HepG2 (cell line): Measurements from ENCODE around the gene DPY30. TPM values are rescaled to one million over a fixed set of nuclear protein-coding genes. Genes with fewer than 3 reads are reported as not detected.

ENCODE experiments used
- ATAC-seq: fragments of 200-7000 bp; cut with Tn5 transposase; 3 replicates; pipeline ENCODE4 v1.9.1; 2020; ENCODE audit warnings: mild to moderate bottlenecking, moderate library complexity
- BruUV-seq: library from RNA; stranded (reverse); fragments of 400-500 nt; replicated peaks from 2 replicates; lab custom pipeline; 2021; lab: Mats Ljungman, UMichigan
- CTCF ChIA-PET: fragments of 300-600 bp; formaldehyde crosslinking; extraction: SDS; loops from one replicate; lab custom pipeline; 2021; ENCODE audit warnings: low total read pairs, inconsistent platforms, low intra/inter-chr PET ratio; lab: Yijun Ruan, JAX
- POLR2A ChIA-PET: fragments of 350-600 bp; sonication (Branson Sonifier 250); formaldehyde crosslinking; loops from one replicate; lab custom pipeline; 2020; ENCODE audit warnings: antibody characterized with exemption, inconsistent platforms; lab: Yijun Ruan, JAX
- DNase-seq: peaks from one replicate; pipeline ENCODE4 v3.0.0-alpha.2; 2015; ENCODE audit warnings: low spot score
- FAIRE-seq: peaks from 3 replicates; lab custom pipeline; 2011; peaks lifted over from hg19 to GRCh38; lab: Jason Lieb, UNC
- H2AFZ ChIP-seq: one replicate; pipeline ENCODE4 v1.6.1; 2011; ENCODE audit warnings: low read length, inconsistent platforms
- H3K27ac ChIP-seq: fragments of 300-600 bp; 3 replicates; pipeline ENCODE4 v1.8.0; 2011; ENCODE audit warnings: mixed run types, mild to moderate bottlenecking, mixed read lengths, low read length, inconsistent platforms; ENCODE audit not compliant: insufficient read depth; ENCODE audit errors: extremely low read length
- H3K27me3 ChIP-seq, 2 experiments: fragments of 200-600 bp in 1 of 2; 2 replicates in 1 of 2; 3 replicates in 1 of 2; pipeline versions ENCODE4 v1.6.0 to v1.8.0; 2011; ENCODE audit warnings: low read length in 2 of 2, mild to moderate bottlenecking in 2 of 2, moderate library complexity in 2 of 2, inconsistent platforms in 1 of 2; ENCODE audit not compliant: insufficient read depth in 2 of 2, control insufficient read depth in 1 of 2
- H3K36me3 ChIP-seq, 2 experiments: fragments of 200-600 bp in 1 of 2; replicated peaks in 1 of 2; 2 replicates in 1 of 2; 3 replicates in 1 of 2; pipeline versions ENCODE4 v1.5.1 to v1.8.0; 2011; ENCODE audit warnings: low read length in 2 of 2, inconsistent platforms in 1 of 2; ENCODE audit not compliant: insufficient read depth in 2 of 2, control insufficient read depth in 1 of 2
- H3K4me1 ChIP-seq: 2 replicates; pipeline ENCODE4 v1.5.1; 2012; ENCODE audit warnings: low read length, inconsistent platforms; ENCODE audit not compliant: insufficient read depth
- H3K4me2 ChIP-seq: 2 replicates; pipeline ENCODE4 v1.6.0; 2011; ENCODE audit warnings: low read depth, low read length, inconsistent platforms
- H3K4me3 ChIP-seq, 3 experiments: fragments of 200-600 bp in 1 of 3; sonication (generic), shearing (Covaris generic) in 1 of 3; replicated peaks in 1 of 3; 2 replicates each; pipeline ENCODE4 v1.5.1; 2011 to 2016; ENCODE audit warnings: low read length in 3 of 3, inconsistent platforms in 2 of 3, low read depth in 2 of 3, mild to moderate bottlenecking in 2 of 3, control low read depth in 1 of 3, mixed read lengths in 1 of 3; ENCODE audit not compliant: insufficient read depth in 1 of 3
- H3K79me2 ChIP-seq: one replicate; pipeline ENCODE4 v1.6.1; 2011; ENCODE audit warnings: low read length, inconsistent platforms; ENCODE audit not compliant: insufficient read depth
- H3K9ac ChIP-seq: 2 replicates; pipeline ENCODE4 v1.6.0; 2011; ENCODE audit warnings: mild to moderate bottlenecking, low read depth, low read length, inconsistent platforms; ENCODE audit not compliant: insufficient read depth
- H3K9me3 ChIP-seq: 2 replicates; pipeline ENCODE4 v1.5.1; 2012; ENCODE audit warnings: mild to moderate bottlenecking, low read length
- H4K20me1 ChIP-seq: 2 replicates; pipeline ENCODE4 v1.6.0; 2011; ENCODE audit warnings: inconsistent platforms, mild to moderate bottlenecking, low read length, moderate library complexity; ENCODE audit not compliant: insufficient read depth
- FOXP1 ChIP-seq, 2 experiments: fragments of 450-650 bp in 1 of 2; IDR thresholded peaks; 2 replicates each; pipeline ENCODE4 v1.6.1; 2017 to 2018; ENCODE audit warnings: antibody characterized with exemption in 1 of 2
- IRX3 ChIP-seq: sonication (generic); formaldehyde crosslinking; IDR thresholded peaks from 2 replicates; pipeline ENCODE4 v1.8.1; 2023; ENCODE audit warnings: mild to moderate bottlenecking, low read depth, missing genetic modification reagents, borderline replicate concordance
- MED13 ChIP-seq: sonication (generic); formaldehyde crosslinking; IDR thresholded peaks from 2 replicates; pipeline ENCODE4 v1.5.0; 2020; ENCODE audit warnings: missing genetic modification reagents
- NR2F2 ChIP-seq: IDR thresholded peaks from 2 replicates; pipeline ENCODE4 v1.6.1; 2012; ENCODE audit warnings: low read depth, inconsistent platforms, borderline replicate concordance
- SAP130 ChIP-seq: IDR thresholded peaks from 2 replicates; pipeline ENCODE4 v1.6.1; 2016; ENCODE audit warnings: low read depth
- ZNF572 ChIP-seq: sonication (generic); formaldehyde crosslinking; IDR thresholded peaks from 2 replicates; pipeline ENCODE4 v1.5.1; 2020; ENCODE audit warnings: mild to moderate bottlenecking, missing genetic modification reagents
- ZNF574 ChIP-seq: sonication (generic); formaldehyde crosslinking; IDR thresholded peaks from 2 replicates; pipeline ENCODE4 v1.4.0; 2020; ENCODE audit warnings: missing genetic modification reagents
- ZNF770 ChIP-seq: sonication (generic); formaldehyde crosslinking; IDR thresholded peaks from 2 replicates; pipeline ENCODE4 v1.5.0; 2020; ENCODE audit warnings: mild to moderate bottlenecking, missing genetic modification reagents
- WGBS: methylation state at CpG from one replicate; pipeline ENCODE4 v1.1.6; 2017; ENCODE audit warnings: low lambda C conversion rate; 5-methylcytosine and 5-hydroxymethylcytosine counted together
- in situ Hi-C: cut with HindIII; loops from 2 replicates; pipeline ENCODE4 v1.10.0; 2017; ENCODE audit warnings: low pct_unique_long_range_greater_than_20kb; ENCODE audit not compliant: extremely low pct_ligation_motif_present
- intact Hi-C: fragments of 100-400 bp; cut with micrococcal nuclease; formaldehyde crosslinking; loops from one replicate; pipeline ENCODE4 v1.10.0; 2022; ENCODE audit not compliant: unreplicated experiment
- polyA plus RNA-seq, 8 experiments: library from polyadenylated mRNA; depleted of rRNA in 3 of 8; stranded (reverse) in 7 of 8; unstranded in 1 of 8; fragments of >200 nt; fragmentation: Illumina TruSeq in 4 of 8; extraction: Trizol in 4 of 8; gene quantifications; 2 replicates each; pipeline versions ENCODE4 v1.2.1 to v1.2.3, GENCODE V29; 2011 to 2016; ENCODE audit warnings: low read depth in 4 of 8, missing spikeins in 1 of 8, mixed read lengths in 1 of 8; ENCODE audit not compliant: insufficient read depth in 1 of 8
- total RNA-seq, 5 experiments: library from RNA; depleted of rRNA; stranded (reverse); fragments of >200 nt; fragmentation: Illumina TruSeq; extraction: Trizol; gene quantifications; 2 replicates each; pipeline ENCODE4 v1.2.3, GENCODE V29; 2016; ENCODE audit warnings: low read depth in 1 of 5

DPY30 gene
- total and polyA plus RNA-seq, 2 of the 13 experiments (the other 11 are each of a cell fraction or from before 2014, with no cell fraction given) = 98.1 to 118 TPM

GRCh38 chr2:32003791-32004190 is 35.8 kb downstream of the DPY30 start:
- POLR2A ChIA-PET = no interaction called here
- peaks cover 44% of the 10 kb centered on the region for H4K20me1 ChIP-seq
- in situ Hi-C loops = no loop called here
- FAIRE-seq (no peak), ATAC-seq (no peak), DNase-seq (no peak)
- WGBS = 97% methylated on average over 2 of the region's 2 CpGs
- peaks cover 57% of the 10 kb centered on the region for H3K4me1 ChIP-seq
- H3K4me2 ChIP-seq = no peak overlapping the region
- BruUV-seq = no TSS peak
- CTCF ChIA-PET = no interaction called here
- intact Hi-C loops = no loop called here
- TF ChIP-seq ZNF770 (CRISPR knock-in tag) (peak; percentile 78), SAP130 (CRISPR knock-in tag) (no peak)
- no peak overlapping the region for H3K4me3 ChIP-seq
- H3K9me3 ChIP-seq = no peaks in the 10 kb centered on the region
- H3K79me2 ChIP-seq = peaks cover 87% of the 10 kb centered on the region
- no peak overlapping the region for H2AFZ ChIP-seq
- no peak overlapping the region for H3K27ac ChIP-seq
- no peak overlapping the region for H3K9ac ChIP-seq
- no peaks in the 10 kb centered on the region; a peak in 2 of 5 replicates for H3K36me3 ChIP-seq
- H3K27me3 ChIP-seq = no peaks in the 10 kb centered on the region

GRCh38 chr2:32002406-32002805 is 37.2 kb downstream of the DPY30 start:
- Histone ChIP-seq H4K20me1 (peaks cover 31% of the 10 kb centered on the region), H3K27ac (no peak overlapping the region), H3K4me2 (no peak overlapping the region), H3K9me3 (no peaks in the 10 kb centered on the region), H3K36me3 (no peaks in the 10 kb centered on the region; a peak in 2 of 5 replicates)
- WGBS = 94% methylated on average over 3 of the region's 3 CpGs
- in situ Hi-C loops = no loop called here
- ATAC-seq = no peak
- no TSS peak for BruUV-seq
- DNase-seq = no peak
- intact Hi-C loops = no loop called here
- POLR2A ChIA-PET = no interaction called here
- no peak for FAIRE-seq
- CTCF ChIA-PET = no interaction called here
- TF ChIP-seq ZNF572 (CRISPR knock-in tag) (no peak), MED13 (CRISPR knock-in tag) (no peak), ZNF574 (CRISPR knock-in tag) (no peak), FOXP1 (IDR thresholded peaks at IDR 0.05) (no peak), FOXP1 (CRISPR knock-in tag; IDR thresholded peaks at IDR 0.05) (no peak), NR2F2 (no peak), IRX3 (no peak)
- TF ChIP-seq, all 625 proteins: peak for 0
- Histone ChIP-seq H3K4me3 (no peak overlapping the region), H3K79me2 (peaks cover 87% of the 10 kb centered on the region), H3K27me3 (no peaks in the 10 kb centered on the region), H2AFZ (no peak overlapping the region), H3K4me1 (peaks cover 52% of the 10 kb centered on the region), H3K9ac (no peak overlapping the region)
